HG02885 (cell line): Measurements from ENCODE around the gene PTGES3L.

Experiments used
- ATAC-seq: cut with Tn5 transposase; IDR thresholded peaks from one replicate; pipeline ENCODE4 v1.9.1; 2021; ENCODE audit warnings: mild to moderate bottlenecking; ENCODE audit not compliant: unreplicated experiment, poor library complexity

Gene PTGES3L

GRCh38 chr17:42979511-42980273, at the start of gene PTGES3L:
Gene PTGES3L (minus strand): TSS chr17:42980080. CDS start chr17:42980053, 27 bp downstream.
- peak; percentile 27 for ATAC-seq

DNA sequence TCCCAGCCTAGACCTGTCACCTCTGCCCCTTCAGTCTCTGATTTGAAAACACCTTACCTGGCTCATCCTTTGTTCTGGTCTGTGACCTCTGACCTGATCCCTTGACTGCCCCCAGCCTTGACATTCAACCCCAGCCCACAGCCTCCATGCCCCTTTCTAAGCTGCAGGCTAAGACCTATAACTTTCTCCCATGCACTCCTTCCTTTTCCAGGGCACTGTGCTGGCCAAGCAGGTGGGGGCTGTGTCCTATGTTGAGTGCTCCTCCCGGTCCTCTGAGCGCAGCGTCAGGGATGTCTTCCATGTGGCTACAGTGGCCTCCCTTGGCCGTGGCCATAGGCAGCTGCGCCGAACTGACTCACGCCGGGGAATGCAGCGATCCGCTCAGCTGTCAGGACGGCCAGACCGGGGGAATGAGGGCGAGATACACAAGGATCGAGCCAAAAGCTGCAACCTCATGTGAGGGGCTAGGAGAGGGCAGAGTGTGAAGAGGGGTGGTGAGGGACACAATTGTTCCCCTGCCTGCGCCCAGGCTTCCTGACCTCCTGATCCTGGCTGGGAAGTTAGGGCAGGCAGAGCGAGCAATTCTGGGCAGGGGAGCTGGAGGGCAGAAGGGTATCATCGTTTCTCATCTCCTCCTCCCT, 48.5 kb upstream of the PTGES3L start:
- no peak for ATAC-seq

DNA sequence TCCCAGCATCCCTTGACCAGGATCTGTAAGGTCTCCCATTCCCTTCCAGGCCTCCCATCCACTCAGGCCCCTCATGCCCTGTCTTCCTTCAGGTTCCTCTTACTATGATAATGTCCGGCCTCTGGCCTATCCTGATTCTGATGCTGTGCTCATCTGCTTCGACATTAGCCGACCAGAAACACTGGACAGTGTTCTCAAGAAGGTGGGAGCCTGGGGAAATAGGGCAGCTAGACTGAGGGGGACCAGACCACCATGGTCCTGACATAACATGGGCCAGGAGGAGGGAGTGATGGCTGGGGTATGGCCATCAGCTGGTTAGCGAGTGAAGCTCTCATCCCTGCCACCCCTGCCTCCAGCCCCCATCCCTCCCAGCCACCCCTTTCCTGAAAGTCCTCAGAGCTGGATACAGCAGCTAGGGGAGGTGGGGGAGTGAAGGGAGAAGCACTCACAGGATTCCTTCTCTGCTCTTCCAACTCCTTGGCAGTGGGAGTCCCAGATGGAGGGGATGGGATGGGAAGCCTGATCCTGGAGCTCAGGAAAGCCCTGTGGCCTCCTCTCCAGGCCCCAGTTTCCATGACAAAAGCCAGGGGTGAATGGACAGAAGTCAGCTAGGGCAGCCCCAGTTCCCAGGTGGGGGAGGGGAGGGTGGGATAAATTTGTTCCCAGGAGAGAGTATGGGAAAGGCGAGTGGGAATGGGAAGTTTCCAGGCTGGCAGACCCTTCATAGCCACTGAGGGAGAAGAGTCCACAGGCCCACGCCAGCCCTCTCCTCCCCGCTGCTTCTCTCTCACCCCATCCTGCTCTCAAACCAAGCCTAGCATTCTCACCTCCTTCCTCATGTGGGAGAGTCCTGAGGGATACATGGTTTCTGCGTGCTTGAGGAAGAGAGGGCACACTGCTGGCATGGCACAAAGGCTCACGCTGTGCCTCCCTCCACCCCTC, 47.5 kb upstream of the PTGES3L start:
- no peak for ATAC-seq

DNA sequence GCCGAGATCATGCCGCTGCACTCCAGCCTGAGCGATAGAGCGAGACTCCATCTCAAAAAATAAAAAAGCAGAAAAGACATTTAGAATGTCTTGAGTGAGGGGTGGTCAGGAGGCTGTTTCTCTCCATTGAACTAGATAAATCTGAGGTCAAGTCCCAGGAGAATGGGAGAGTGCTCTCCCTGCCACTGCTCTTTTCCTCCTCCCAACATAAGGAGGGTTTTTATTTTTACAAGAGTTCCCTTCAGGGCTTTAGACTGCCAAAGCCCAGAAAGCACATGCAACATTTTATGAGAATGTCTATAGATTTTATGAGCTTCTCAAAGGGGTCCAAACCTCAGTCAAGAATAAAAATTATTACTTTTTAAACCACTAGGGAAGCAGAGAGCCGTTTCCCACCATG, 46.7 kb upstream of the PTGES3L start:
- ATAC-seq: no peak

DNA sequence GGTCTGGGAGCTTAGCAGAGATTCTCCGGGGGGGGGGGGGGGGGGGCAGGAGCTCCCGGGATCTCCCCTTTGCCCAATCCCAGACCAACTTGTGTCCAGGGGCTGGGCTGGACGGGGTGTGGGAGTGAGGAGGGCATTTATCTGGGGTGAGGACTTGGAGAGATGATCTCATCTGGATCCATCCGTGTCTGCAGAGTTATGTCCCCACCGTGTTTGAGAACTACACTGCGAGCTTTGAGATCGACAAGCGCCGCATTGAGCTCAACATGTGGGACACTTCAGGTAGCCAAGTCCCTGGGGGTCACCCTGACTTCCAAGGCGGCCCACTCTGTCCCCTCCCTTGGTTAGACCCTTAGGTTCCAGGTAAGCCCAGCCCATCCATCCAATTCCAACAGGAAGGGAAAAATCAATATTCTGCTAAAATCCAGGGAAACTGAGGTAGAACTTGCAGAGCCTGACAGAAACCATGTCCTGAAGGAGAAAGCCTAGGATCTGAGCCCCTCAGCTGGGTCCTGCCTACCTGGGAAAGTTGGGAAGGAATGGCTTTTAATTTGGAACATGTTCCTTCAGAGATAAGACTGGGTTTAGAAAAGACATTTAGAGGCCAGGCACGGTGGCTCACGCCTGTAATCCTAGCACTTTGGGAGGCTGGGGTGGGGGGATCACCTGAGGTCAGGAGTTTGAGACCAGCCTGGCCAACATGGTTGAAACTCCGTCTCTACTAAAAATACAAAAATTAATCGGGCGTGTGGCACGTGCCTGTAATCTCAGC, 46.1 kb upstream of the PTGES3L start:
- ATAC-seq: no peak

DNA sequence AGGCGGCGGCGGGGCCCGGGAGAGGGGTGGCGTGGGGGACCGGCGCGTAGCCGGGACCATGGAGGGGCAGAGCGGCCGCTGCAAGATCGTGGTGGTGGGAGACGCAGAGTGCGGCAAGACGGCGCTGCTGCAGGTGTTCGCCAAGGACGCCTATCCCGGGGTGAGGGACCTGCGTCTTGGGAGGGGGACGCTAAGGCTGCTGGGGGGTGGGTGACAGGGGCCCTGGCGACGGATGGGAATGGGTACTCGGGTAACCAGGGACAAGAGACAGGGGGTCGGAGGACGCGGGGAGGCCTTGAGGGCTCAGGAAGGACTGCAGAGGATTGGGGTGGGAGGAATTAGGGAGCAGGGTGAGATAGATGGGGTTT, 45.4 kb upstream of the PTGES3L start:
- no peak for ATAC-seq

- ATAC-seq: peak; percentile 38
These were observed 44.8 kb upstream of the PTGES3L start, which contains the start of gene RND2 for GRCh38 chr17:43024407-43025289. Gene RND2 (plus strand): TSS chr17:43025231. CDS start chr17:43025348, 117 bp downstream.

DNA sequence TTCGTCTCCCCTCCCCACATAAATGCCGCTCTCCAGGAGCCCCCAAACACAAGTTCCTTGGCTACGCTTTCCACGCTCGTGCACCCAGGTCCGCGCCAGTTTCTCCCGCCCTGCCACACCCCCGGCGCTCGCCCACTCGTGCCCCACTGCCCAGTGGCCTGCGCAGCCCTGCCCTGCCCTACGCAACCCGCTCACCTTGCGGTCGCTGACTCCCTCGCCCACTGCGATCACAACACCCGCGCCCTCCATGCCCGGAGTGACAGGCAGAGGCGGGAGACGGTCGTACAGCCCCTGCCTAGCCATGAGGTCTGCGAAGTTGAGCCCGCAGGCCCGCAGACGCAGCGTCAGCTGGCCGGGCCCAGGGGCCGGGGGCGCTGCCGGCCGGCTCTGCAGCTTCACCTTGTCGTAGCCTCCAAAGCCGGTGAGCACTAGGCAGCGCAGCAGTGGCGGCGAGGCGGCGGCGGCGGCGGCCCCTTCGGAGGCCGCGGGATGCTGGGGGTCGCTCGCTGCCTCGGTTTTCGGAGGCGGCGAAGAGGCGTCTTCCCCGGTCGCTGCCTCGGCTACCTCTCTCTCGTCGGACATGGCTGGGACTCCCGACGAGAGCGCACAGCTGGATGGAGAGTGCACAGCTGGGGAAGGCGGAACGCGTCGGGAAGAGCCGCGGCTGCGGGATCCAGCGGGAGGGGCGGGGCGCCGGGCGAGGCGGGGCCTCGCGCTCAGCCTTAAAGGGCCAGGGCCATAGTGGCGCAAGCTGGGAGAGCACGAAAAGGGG, 42.0 kb upstream of the PTGES3L start, which contains the start of gene VAT1:
VAT1 (minus strand) TSS at position 645 of the 772 bp plus-strand sequence; CDS start at position 582, 63 bp downstream.
- ATAC-seq: peak; percentile 43

- no peak for ATAC-seq
These were observed 41.2 kb upstream of the PTGES3L start for GRCh38 chr17:43020789-43021740.

GRCh38 chr17:43020030-43020621, 40.2 kb upstream of the PTGES3L start:
- ATAC-seq: no peak

DNA sequence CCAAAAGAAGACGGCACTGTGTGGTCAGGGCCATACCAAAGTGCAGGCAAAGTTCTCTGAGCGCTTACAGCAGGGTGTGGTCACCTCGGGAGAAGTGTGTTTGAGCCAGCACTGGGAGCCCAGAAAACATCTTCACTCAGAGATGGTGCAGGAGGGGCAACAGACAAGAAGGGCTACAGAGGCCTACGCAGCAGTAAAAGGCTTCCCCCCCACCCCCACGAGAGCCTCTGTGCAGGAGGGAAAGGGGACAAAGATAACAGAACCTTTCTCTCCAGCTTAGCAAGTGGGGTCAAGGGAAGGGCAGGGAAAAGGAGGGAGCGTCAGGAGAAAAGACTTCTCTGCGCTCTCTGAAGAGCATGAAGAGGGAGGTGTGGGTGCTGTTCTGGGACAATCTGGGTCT, 39.5 kb upstream of the PTGES3L start:
- ATAC-seq: no peak

DNA sequence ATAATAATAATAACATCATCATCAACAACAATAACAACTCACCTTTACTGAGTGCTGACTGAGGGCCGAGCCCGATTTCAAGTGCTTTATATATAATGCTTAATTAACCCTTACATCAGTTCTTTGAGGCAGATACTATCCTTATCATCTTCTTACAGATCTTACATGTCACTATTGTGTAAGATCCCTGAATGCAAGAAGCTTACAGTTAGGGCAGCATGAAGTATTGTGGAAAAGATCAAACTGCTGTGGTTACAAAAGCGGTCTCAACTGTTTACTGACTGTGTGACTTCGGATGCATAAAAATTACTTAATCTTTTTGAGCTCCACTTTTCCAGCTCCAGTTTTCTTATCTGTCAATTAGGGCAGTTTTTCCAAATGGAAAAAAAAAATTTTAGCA, 39.1 kb upstream of the PTGES3L start:
- ATAC-seq: no peak

GRCh38 chr17:43018008-43018853, 38.4 kb upstream of the PTGES3L start:
- no peak for ATAC-seq

- ATAC-seq: no peak
These were observed 36.3 kb upstream of the PTGES3L start for GRCh38 chr17:43016216-43016615.

DNA sequence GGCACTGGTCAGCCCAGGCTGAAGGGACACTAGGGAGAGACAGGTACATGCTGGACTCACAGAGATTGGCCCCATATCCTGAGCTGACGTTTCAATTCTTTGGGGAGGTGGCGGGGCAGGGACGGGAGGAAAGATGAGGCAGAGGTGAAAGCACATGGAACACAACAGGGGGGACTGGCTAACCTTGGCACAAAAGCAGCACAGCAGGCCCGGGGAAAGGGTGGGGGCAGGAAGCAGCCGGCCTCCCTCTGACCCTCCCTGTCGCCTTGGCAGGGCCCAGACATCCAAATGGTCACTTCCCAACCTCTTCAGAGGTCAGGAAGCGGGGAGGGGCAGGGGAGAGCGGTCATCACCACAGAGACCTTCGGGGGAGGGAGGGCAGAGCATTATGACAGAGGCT, 35.7 kb upstream of the PTGES3L start:
- no peak for ATAC-seq
